GM12875 (cell line): ENCODE results near the gene CTNNA3.
"Not testable (repeated sequence)": the region's sequence is repeated elsewhere in the genome, so short reads cannot be mapped to it uniquely, and the experiment has no call there.

Experiments used
- H3K4me3 ChIP-seq: one replicate; pipeline ENCODE4 v1.5.1; 2011; ENCODE audit warnings: low read depth, low read length, control low read depth
- CTCF ChIP-seq: IDR thresholded peaks from 2 replicates; pipeline ENCODE4 v1.5.1; 2011; ENCODE audit warnings: low read depth, mild to moderate bottlenecking, control low read depth, inconsistent platforms, low read length, moderate library complexity, borderline replicate concordance; ENCODE audit not compliant: insufficient read depth

Gene CTNNA3

GRCh38 chr10:67402620-67403019 lies 293.4 kb downstream of the CTNNA3 start:
- no peak overlapping the region for H3K4me3 ChIP-seq
- no peak for TF ChIP-seq CTCF

GRCh38 chr10:67401711-67402110 lies 294.3 kb downstream of the CTNNA3 start:
- no peak for TF ChIP-seq CTCF
- H3K4me3 ChIP-seq: no peak overlapping the region

GRCh38 chr10:67386841-67387533 lies 309.0 kb downstream of the CTNNA3 start:
- not testable (repeated sequence) for H3K4me3 ChIP-seq

GRCh38 chr10:67386260-67386659 lies 309.7 kb downstream of the CTNNA3 start:
- TF ChIP-seq CTCF: no peak
- H3K4me3 ChIP-seq: no peak overlapping the region

GRCh38 chr10:67385566-67385965 lies 310.4 kb downstream of the CTNNA3 start:
- TF ChIP-seq CTCF: no peak
- no peak overlapping the region for H3K4me3 ChIP-seq

- H3K4me3 ChIP-seq: no peak overlapping the region
- no peak for TF ChIP-seq CTCF
These were observed 310.9 kb downstream of the CTNNA3 start for GRCh38 chr10:67385089-67385488.

- no peak for TF ChIP-seq CTCF
- no peak overlapping the region for H3K4me3 ChIP-seq
These were observed 364.7 kb downstream of the CTNNA3 start for GRCh38 chr10:67331121-67331910.
